AG20443 (cell line): Measurements from ENCODE around the gene SSTR4.

ENCODE experiments used
- DNase-seq: peaks from one replicate; pipeline ENCODE4 v3.0.0; 2012; ENCODE audit warnings: low spot score, mixed read lengths

The SSTR4 gene

GRCh38 chr20:23065266-23066201 lies 30.4 kb downstream of the SSTR4 start:
- DNase-seq: no peak

- no peak for DNase-seq
Observed at GRCh38 chr20:23066772-23067171, 31.7 kb downstream of the SSTR4 start.

- DNase-seq: no peak
Observed at GRCh38 chr20:23068283-23068682, 33.2 kb downstream of the SSTR4 start.

- DNase-seq: no peak
Observed at GRCh38 chr20:23069108-23069507, 34.0 kb downstream of the SSTR4 start.

- no peak for DNase-seq
Observed at GRCh38 chr20:23071398-23071797, 36.3 kb downstream of the SSTR4 start.

GRCh38 chr20:23071996-23072395 lies 36.9 kb downstream of the SSTR4 start:
- no peak for DNase-seq

GRCh38 chr20:23072892-23073586 lies 37.9 kb downstream of the SSTR4 start:
- no peak for DNase-seq

GRCh38 chr20:23074052-23074451 lies 38.9 kb downstream of the SSTR4 start:
- DNase-seq: no peak

- no peak for DNase-seq
Observed at GRCh38 chr20:23077277-23077676, 42.2 kb downstream of the SSTR4 start.

- peak; percentile 43 for DNase-seq
Observed at GRCh38 chr20:23078351-23079015, 43.4 kb downstream of the SSTR4 start.

GRCh38 chr20:23079016-23079351 lies 43.9 kb downstream of the SSTR4 start:
- no peak for DNase-seq

GRCh38 chr20:23079926-23080325 lies 44.8 kb downstream of the SSTR4 start:
- DNase-seq: no peak

GRCh38 chr20:23080521-23080920 lies 45.4 kb downstream of the SSTR4 start:
- DNase-seq: no peak

GRCh38 chr20:23081263-23081819 lies 46.2 kb downstream of the SSTR4 start:
- no peak for DNase-seq

GRCh38 chr20:23082846-23083552 lies 47.9 kb downstream of the SSTR4 start:
- DNase-seq: no peak

GRCh38 chr20:23083553-23084220 lies 48.6 kb downstream of the SSTR4 start:
- no peak for DNase-seq

- no peak for DNase-seq
Observed at GRCh38 chr20:23084282-23084844, 49.3 kb downstream of the SSTR4 start.

- DNase-seq: no peak
Observed at GRCh38 chr20:23084845-23085365, 49.8 kb downstream of the SSTR4 start.

- no peak for DNase-seq
Observed at GRCh38 chr20:23085436-23086055, 50.4 kb downstream of the SSTR4 start.

GRCh38 chr20:23086056-23086566 lies 51.0 kb downstream of the SSTR4 start, which contains the start of gene CD93:
Gene CD93 (minus strand): TSS chr20:23086324. CDS start chr20:23086192, 132 bp downstream.
- DNase-seq: no peak
